ENCODE results near the gene YEATS2. TPM values are rescaled to one million over a fixed set of nuclear protein-coding genes. Genes with fewer than 3 reads are reported as not detected.

The YEATS2 gene
- total RNA-seq, 1 experiment from 2014 or later, result 38.6 TPM

- ChIA-PET POLR2A (no interaction called here), CTCF (no interaction called here), RAD21 (ENCODE audit: low non-redundant PET in 1 of 2, low total read pairs in 2 of 2, uncharacterized antibody in 2 of 2, unreplicated experiment in 2 of 2) (no interaction called here)
- Histone ChIP-seq H3K36me3 (ENCODE audit: control insufficient read depth in 1 of 2, insufficient read depth in 2 of 2, low read length in 2 of 2) (no peaks in the 10 kb centered on the region), H4K20me1 (ENCODE audit: insufficient read depth) (no peaks in the 10 kb centered on the region), H3K4me3 (replicated peaks in 1 of 2; ENCODE audit: low read depth in 1 of 2, low read length in 2 of 2) (no peak overlapping the region), H3K4me2 (ENCODE audit: low read length) (no peak overlapping the region), H3K79me2 (ENCODE audit: insufficient read depth, low read length) (no peaks in the 10 kb centered on the region), H3K9me2 (ENCODE audit: insufficient read depth) (no peaks in the 10 kb centered on the region), H3K9me3 (ENCODE audit: control insufficient read depth in 1 of 2, insufficient read depth in 1 of 2, low read depth in 1 of 2, low read length in 2 of 2) (no peaks in the 10 kb centered on the region), H3K27ac (ENCODE audit: low read depth, low read length) (no peak overlapping the region), H2AFZ (ENCODE audit: low read depth, low read length, poor library complexity, severe bottlenecking) (no peak overlapping the region), H3K9ac (ENCODE audit: low read length) (no peak overlapping the region), H3K27me3 (ENCODE audit: insufficient read depth, low read length) (no peaks in the 10 kb centered on the region), H3K4me1 (ENCODE audit: control insufficient read depth in 1 of 2, insufficient read depth in 2 of 2, low read length in 2 of 2) (no peaks in the 10 kb centered on the region)
- no peak for TF ChIP-seq POLR2AphosphoS5 (IDR thresholded peaks at IDR 0.05; ENCODE audit: low read depth, low read length)
- TF ChIP-seq REST (IDR thresholded peaks at IDR 0.05; ENCODE audit: low read depth), result no peak
- TF ChIP-seq CBX3 (IDR thresholded peaks at IDR 0.05; ENCODE audit: low read depth), result no peak
- TF ChIP-seq SRF (IDR thresholded peaks at IDR 0.05; ENCODE audit: low read depth), result no peak
- TF ChIP-seq ZBTB33 (IDR thresholded peaks at IDR 0.05; ENCODE audit: extremely low read depth, insufficient replicate concordance, low read length), result no peak
- no peak for TF ChIP-seq TCF7L2 (IDR thresholded peaks at IDR 0.05; ENCODE audit: borderline replicate concordance, extremely low read depth, insufficient read depth, insufficient read length)
- no peak for TF ChIP-seq EZH2 (IDR thresholded peaks at IDR 0.05)
- TF ChIP-seq YY1 (IDR thresholded peaks at IDR 0.05; ENCODE audit: extremely low read depth, insufficient replicate concordance, low read depth, low read length), result no peak
- no peak for TF ChIP-seq FOSL1 (IDR thresholded peaks at IDR 0.05; ENCODE audit: low read depth)
- TF ChIP-seq ZNF274 (IDR thresholded peaks at IDR 0.05; ENCODE audit: low read depth, low read length), result no peak
- no peak for TF ChIP-seq ZFX (IDR thresholded peaks at IDR 0.05)
- no peak for TF ChIP-seq CTCF (IDR thresholded peaks at IDR 0.05 in 2 of 3, conservative IDR thresholded peaks at IDR 0.05 in 1 of 3; ENCODE audit: borderline replicate concordance in 1 of 3, insufficient read depth in 1 of 3, low read depth in 2 of 3, low read length in 2 of 3)
- TF ChIP-seq SIN3A (IDR thresholded peaks at IDR 0.05; ENCODE audit: low read depth), result no peak
- intact Hi-C loops (cut with micrococcal nuclease), result no loop called here
- no TSS peak for BruUV-seq (replicated peaks)
- ATAC-seq (no peak), DNase-seq (ENCODE audit: low read depth, low spot score) (no peak)
Measured at GRCh38 chr3:183687705-183688104, 9.9 kb upstream of the YEATS2 start.

Data from HCT116 (cell line).